IMR-90 (cell line): ENCODE data around the gene EYS. TPM values are rescaled to one million over a fixed set of nuclear protein-coding genes. Genes with fewer than 3 reads are reported as not detected.

Experiments
- ATAC-seq: fragments of 200-7000 bp; cut with Tn5 transposase; 2 replicates; pipeline ENCODE4 v1.9.1; 2020; ENCODE audit warnings: low read depth, mild to moderate bottlenecking, moderate library complexity
- BruUV-seq: library from RNA; stranded (reverse); fragments of 400-500 nt; replicated peaks from 2 replicates; lab custom pipeline; 2021; lab: Mats Ljungman, UMichigan
- CTCF ChIA-PET: fragments of 300-600 bp; formaldehyde crosslinking; extraction: SDS; loops from one replicate; lab custom pipeline; 2021; ENCODE audit warnings: antibody characterized with exemption; lab: Yijun Ruan, JAX
- POLR2A ChIA-PET: fragments of 300-600 bp; sonication (Branson Sonifier 250); formaldehyde crosslinking; loops from one replicate; lab custom pipeline; 2022; ENCODE audit warnings: antibody characterized with exemption; ENCODE audit not compliant: unreplicated experiment; lab: Charles Lee
- DNase-seq: peaks from one replicate; pipeline ENCODE4 v3.0.0; 2013
- H2AFZ ChIP-seq: replicated peaks from 2 replicates; pipeline ENCODE3; 2013; ENCODE audit warnings: low read length, mild to moderate bottlenecking; ENCODE audit not compliant: poor library complexity
- H2AK5ac ChIP-seq: 2 replicates; pipeline ENCODE4 v1.6.1; 2013; ENCODE audit warnings: low read depth, low read length, inconsistent platforms
- H2AK9ac ChIP-seq: replicated peaks from 2 replicates; pipeline ENCODE3; 2013; ENCODE audit warnings: mild to moderate bottlenecking, low read depth, low read length, moderate library complexity; ENCODE audit not compliant: poor library complexity
- H2BK120ac ChIP-seq: 2 replicates; pipeline ENCODE4 v1.6.1; 2013; ENCODE audit warnings: low read depth, low read length, inconsistent platforms
- H2BK15ac ChIP-seq: 3 replicates; pipeline ENCODE4 v1.6.1; 2013; ENCODE audit warnings: low read depth, low read length, inconsistent platforms
- H2BK20ac ChIP-seq: 2 replicates; pipeline ENCODE4 v1.6.1; 2013; ENCODE audit warnings: low read depth, mild to moderate bottlenecking, inconsistent platforms, low read length, moderate library complexity
- H2BK5ac ChIP-seq: 2 replicates; pipeline ENCODE4 v1.6.1; 2013; ENCODE audit warnings: mild to moderate bottlenecking, low read depth, low read length, inconsistent platforms; ENCODE audit not compliant: poor library complexity, severe bottlenecking
- H3K14ac ChIP-seq: replicated peaks from 2 replicates; pipeline ENCODE4 v1.6.1; 2013; ENCODE audit warnings: low read depth, low read length, inconsistent platforms
- H3K18ac ChIP-seq: 2 replicates; pipeline ENCODE4 v1.6.1; 2013; ENCODE audit warnings: low read depth, low read length, control low read depth
- H3K23ac ChIP-seq: 2 replicates; pipeline ENCODE4 v1.6.1; 2013; ENCODE audit warnings: low read depth, low read length, inconsistent platforms
- H3K27ac ChIP-seq: 2 replicates; pipeline ENCODE4 v1.5.1; 2013; ENCODE audit warnings: mild to moderate bottlenecking, control low read depth, low read length; ENCODE audit not compliant: insufficient read depth
- H3K27me3 ChIP-seq: 2 replicates; pipeline ENCODE4 v1.6.1; 2013; ENCODE audit warnings: low read length; ENCODE audit not compliant: control insufficient read depth, insufficient read depth
- H3K36me3 ChIP-seq: 2 replicates; pipeline ENCODE4 v1.6.1; 2013; ENCODE audit warnings: low read length, mixed read lengths; ENCODE audit not compliant: control insufficient read depth, insufficient read depth
- H3K4ac ChIP-seq: 2 replicates; pipeline ENCODE4 v1.6.1; 2013; ENCODE audit warnings: low read depth, low read length, inconsistent platforms
- H3K4me1 ChIP-seq: 2 replicates; pipeline ENCODE4 v1.6.1; 2013; ENCODE audit warnings: low read length, mixed read lengths; ENCODE audit not compliant: control insufficient read depth, insufficient read depth
- H3K4me2 ChIP-seq: 2 replicates; pipeline ENCODE4 v1.6.1; 2013; ENCODE audit warnings: low read depth, mild to moderate bottlenecking, control low read depth, low read length, moderate library complexity
- H3K4me3 ChIP-seq: 2 replicates; pipeline ENCODE4 v1.5.1; 2013; ENCODE audit warnings: low read depth, mild to moderate bottlenecking, control low read depth, low read length, moderate library complexity; ENCODE audit not compliant: insufficient read depth
- H3K56ac ChIP-seq: 2 replicates; pipeline ENCODE4 v1.6.1; 2013; ENCODE audit warnings: low read length, inconsistent platforms; ENCODE audit not compliant: insufficient read depth; ENCODE audit errors: extremely low read depth
- H3K79me1 ChIP-seq, 2 experiments: 2 replicates each; pipeline ENCODE4 v1.6.1; 2013; ENCODE audit warnings: low read length in 2 of 2, inconsistent platforms in 1 of 2, low read depth in 1 of 2
- H3K9ac ChIP-seq: 2 replicates; pipeline ENCODE4 v1.6.1; 2013; ENCODE audit warnings: low read depth, low read length, control low read depth
- H3K9me1 ChIP-seq: 2 replicates; pipeline ENCODE4 v1.6.1; 2013; ENCODE audit warnings: low read length, inconsistent platforms; ENCODE audit not compliant: insufficient read depth
- H3K9me3 ChIP-seq: 2 replicates; pipeline ENCODE4 v1.6.1; 2013; ENCODE audit warnings: low read length; ENCODE audit not compliant: control insufficient read depth, insufficient read depth
- H4K20me1 ChIP-seq: 2 replicates; pipeline ENCODE4 v1.6.1; 2013; ENCODE audit warnings: low read length, inconsistent platforms; ENCODE audit not compliant: insufficient read depth
- H4K5ac ChIP-seq: 2 replicates; pipeline ENCODE4 v1.6.1; 2013; ENCODE audit warnings: mild to moderate bottlenecking, low read depth, low read length, control low read depth
- H4K8ac ChIP-seq, 2 experiments: 2 replicates each; pipeline ENCODE4 v1.6.1; 2013; ENCODE audit warnings: low read depth in 2 of 2, low read length in 2 of 2, control low read depth in 1 of 2, inconsistent platforms in 1 of 2
- H4K91ac ChIP-seq: 2 replicates; pipeline ENCODE4 v1.6.1; 2013; ENCODE audit warnings: low read depth, low read length, inconsistent platforms; ENCODE audit not compliant: insufficient read depth
- CEBPB ChIP-seq: IDR thresholded peaks from 2 replicates; pipeline ENCODE4 v1.6.1; 2012; ENCODE audit warnings: low read depth, low read length, improper control_type of control experiment
- CHD1 ChIP-seq: IDR thresholded peaks from 2 replicates; pipeline ENCODE4 v1.6.1; 2012; ENCODE audit warnings: low read depth, low read length, improper control_type of control experiment
- FOS ChIP-seq: fragments of 150-350 bp; IDR thresholded peaks from 2 replicates; pipeline ENCODE4 v1.6.1; 2016; ENCODE audit warnings: low read depth, low read length
- MAFK ChIP-seq: IDR thresholded peaks from 2 replicates; pipeline ENCODE4 v1.6.1; 2012; ENCODE audit warnings: low read depth, low read length, improper control_type of control experiment
- MAZ ChIP-seq: IDR thresholded peaks from 2 replicates; pipeline ENCODE4 v1.6.1; 2012; ENCODE audit warnings: low read depth, mild to moderate bottlenecking, low read length, improper control_type of control experiment, moderate library complexity, borderline replicate concordance
- MXI1 ChIP-seq: IDR thresholded peaks from 2 replicates; pipeline ENCODE4 v1.6.1; 2012; ENCODE audit warnings: low read depth, mild to moderate bottlenecking, low read length, moderate library complexity, borderline replicate concordance
- NFE2L2 ChIP-seq: fragments of 150-350 bp; IDR thresholded peaks from 2 replicates; pipeline ENCODE4 v1.6.1; 2016; ENCODE audit warnings: low read depth, mild to moderate bottlenecking, low read length
- RAD21 ChIP-seq: IDR thresholded peaks from 2 replicates; pipeline ENCODE4 v1.6.1; 2012; ENCODE audit warnings: low read length, improper control_type of control experiment
- RCOR1 ChIP-seq: IDR thresholded peaks from 2 replicates; pipeline ENCODE4 v1.6.1; 2012; ENCODE audit warnings: mild to moderate bottlenecking, low read length, improper control_type of control experiment; ENCODE audit not compliant: insufficient replicate concordance
- SMC3 ChIP-seq: fragments of 150-350 bp; IDR thresholded peaks from 2 replicates; pipeline ENCODE4 v1.6.1; 2016; ENCODE audit warnings: low read depth, mild to moderate bottlenecking, antibody characterized with exemption, low read length, moderate library complexity
- WGBS, 2 experiments: methylation state at CpG; one replicate each; pipeline versions ENCODE4 v1.1.5 to v1.1.7; 2013; ENCODE audit warnings: missing lambda C conversion rate in 2 of 2; ENCODE audit not compliant: insufficient read length in 1 of 2; ENCODE audit errors: extremely low coverage in 2 of 2; 5-methylcytosine and 5-hydroxymethylcytosine counted together
- dilution Hi-C: fragments of 300-500 bp; cut with HindIII; formaldehyde crosslinking; loops from one replicate; pipeline ENCODE4 v1.14.3; 2018; ENCODE audit warnings: low sequenced_read_pairs; ENCODE audit not compliant: unreplicated experiment
- in situ Hi-C: fragments of 300-500 bp; cut with MboI; formaldehyde crosslinking; loops from 3 replicates; pipeline ENCODE4 v1.14.3; 2019; ENCODE audit warnings: low sequenced_read_pairs, inconsistent platforms, mixed read lengths
- intact Hi-C: fragments of 100-400 bp; cut with micrococcal nuclease; formaldehyde crosslinking; loops from 2 replicates; pipeline ENCODE4 v1.10.0; 2022
- polyA plus RNA-seq, 3 experiments: library from polyadenylated mRNA; depleted of rRNA; stranded (reverse); fragments of >200 nt; gene quantifications; 2 replicates each; pipeline ENCODE4 v1.2.3, GENCODE V29; 2012; ENCODE audit warnings: low replicate concordance in 1 of 3
- total RNA-seq: library from RNA; depleted of rRNA; stranded (reverse); fragments of >200 nt; gene quantifications from 2 replicates; pipeline ENCODE4 v1.2.3, GENCODE V29; 2012
- TF ChIP-seq, protein P1 (sequence below): fragments of 150-350 bp; IDR thresholded peaks from 2 replicates; pipeline ENCODE4 v1.6.1; 2017; ENCODE audit warnings: mild to moderate bottlenecking, antibody characterized with exemption, low read length, low read depth
- TF ChIP-seq, protein P2 (sequence below): conservative IDR thresholded peaks from 2 replicates; pipeline ENCODE4 v1.5.1; 2012; ENCODE audit warnings: mild to moderate bottlenecking, low read depth, low read length, improper control_type of control experiment

Gene EYS
- total and polyA plus RNA-seq, 2 of the 4 experiments (the other 2 are of a cell fraction) = under 0.01 TPM; not detected in 1

DNA sequence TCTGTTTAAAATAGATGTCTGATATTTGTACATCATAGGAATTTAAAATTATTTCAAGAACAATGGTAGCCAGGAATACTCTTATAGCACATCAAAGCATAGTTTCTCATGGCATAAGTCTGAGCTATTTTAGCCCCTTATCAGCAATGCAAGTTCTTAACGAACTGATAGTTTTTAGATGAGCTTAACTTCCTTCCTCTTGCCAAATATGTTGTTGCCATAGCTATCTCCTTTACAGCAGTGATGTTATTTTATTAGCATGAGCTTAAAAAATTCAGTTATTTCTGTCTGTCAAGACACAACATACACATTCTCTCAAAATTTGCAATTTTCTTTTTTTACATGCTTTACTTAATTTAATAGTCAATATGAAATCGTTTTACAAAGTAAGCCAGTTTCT, 1204.2 kb downstream of the EYS start:
- no peak overlapping the region for H4K5ac ChIP-seq
- H4K91ac ChIP-seq = no peak overlapping the region
- DNase-seq = no peak
- no peak overlapping the region for H4K8ac ChIP-seq
- no peak overlapping the region for H3K18ac ChIP-seq
- no peaks in the 10 kb centered on the region for H3K27me3 ChIP-seq
- no peak overlapping the region for H2AK5ac ChIP-seq
- WGBS, 2 experiments = no CpG with 5 or more reads among the region's 2 CpGs
- ChIA-PET CTCF (no interaction called here), POLR2A (no interaction called here)
- no peak for TF ChIP-seq MXI1
- TF ChIP-seq, protein P1, sequence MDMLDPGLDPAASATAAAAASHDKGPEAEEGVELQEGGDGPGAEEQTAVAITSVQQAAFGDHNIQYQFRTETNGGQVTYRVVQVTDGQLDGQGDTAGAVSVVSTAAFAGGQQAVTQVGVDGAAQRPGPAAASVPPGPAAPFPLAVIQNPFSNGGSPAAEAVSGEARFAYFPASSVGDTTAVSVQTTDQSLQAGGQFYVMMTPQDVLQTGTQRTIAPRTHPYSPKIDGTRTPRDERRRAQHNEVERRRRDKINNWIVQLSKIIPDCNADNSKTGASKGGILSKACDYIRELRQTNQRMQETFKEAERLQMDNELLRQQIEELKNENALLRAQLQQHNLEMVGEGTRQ = no peak
- no peak for TF ChIP-seq RCOR1
- no peak for TF ChIP-seq MAZ
- TF ChIP-seq FOS = no peak
- no peak for TF ChIP-seq NFE2L2
- TF ChIP-seq RAD21 = no peak
- no peak for TF ChIP-seq CEBPB
- TF ChIP-seq SMC3 = no peak
- TF ChIP-seq CHD1 = no peak
- TF ChIP-seq, protein P2, sequence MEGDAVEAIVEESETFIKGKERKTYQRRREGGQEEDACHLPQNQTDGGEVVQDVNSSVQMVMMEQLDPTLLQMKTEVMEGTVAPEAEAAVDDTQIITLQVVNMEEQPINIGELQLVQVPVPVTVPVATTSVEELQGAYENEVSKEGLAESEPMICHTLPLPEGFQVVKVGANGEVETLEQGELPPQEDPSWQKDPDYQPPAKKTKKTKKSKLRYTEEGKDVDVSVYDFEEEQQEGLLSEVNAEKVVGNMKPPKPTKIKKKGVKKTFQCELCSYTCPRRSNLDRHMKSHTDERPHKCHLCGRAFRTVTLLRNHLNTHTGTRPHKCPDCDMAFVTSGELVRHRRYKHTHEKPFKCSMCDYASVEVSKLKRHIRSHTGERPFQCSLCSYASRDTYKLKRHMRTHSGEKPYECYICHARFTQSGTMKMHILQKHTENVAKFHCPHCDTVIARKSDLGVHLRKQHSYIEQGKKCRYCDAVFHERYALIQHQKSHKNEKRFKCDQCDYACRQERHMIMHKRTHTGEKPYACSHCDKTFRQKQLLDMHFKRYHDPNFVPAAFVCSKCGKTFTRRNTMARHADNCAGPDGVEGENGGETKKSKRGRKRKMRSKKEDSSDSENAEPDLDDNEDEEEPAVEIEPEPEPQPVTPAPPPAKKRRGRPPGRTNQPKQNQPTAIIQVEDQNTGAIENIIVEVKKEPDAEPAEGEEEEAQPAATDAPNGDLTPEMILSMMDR = no peak
- TF ChIP-seq MAFK = no peak
- no peak overlapping the region for H2BK15ac ChIP-seq
- in situ Hi-C loops = no loop called here
- no peak overlapping the region for H3K14ac ChIP-seq
- H3K9me3 ChIP-seq = no peaks in the 10 kb centered on the region
- H3K4me1 ChIP-seq = peaks cover 5% of the 10 kb centered on the region; the same call in 1 of the 2 replicates
- no peak overlapping the region for H2BK20ac ChIP-seq
- H2AK9ac ChIP-seq = no peak overlapping the region
- H3K4ac ChIP-seq = no peak overlapping the region
- H3K9me1 ChIP-seq = no peaks in the 10 kb centered on the region
- H3K9ac ChIP-seq = no peak overlapping the region
- H3K56ac ChIP-seq = no peak overlapping the region
- no peak overlapping the region for H2AFZ ChIP-seq
- no peak overlapping the region for H2BK120ac ChIP-seq
- H3K36me3 ChIP-seq = no peaks in the 10 kb centered on the region
- intact Hi-C loops = no loop called here
- no peak overlapping the region for H3K4me3 ChIP-seq
- H3K79me1 ChIP-seq = no peaks in the 10 kb centered on the region
- H3K27ac ChIP-seq = no peak overlapping the region
- H2BK5ac ChIP-seq = no peak overlapping the region
- H3K23ac ChIP-seq = no peak overlapping the region
- H4K20me1 ChIP-seq = no peaks in the 10 kb centered on the region
- dilution Hi-C loops = no loop called here
- BruUV-seq = no TSS peak
- no peak overlapping the region for H3K4me2 ChIP-seq
- ATAC-seq = no peak
